ENCODE measurements around the gene SULT1C2. TPM values are rescaled to one million over a fixed set of nuclear protein-coding genes. Genes with fewer than 3 reads are reported as not detected.

Gene SULT1C2
- total and polyA plus RNA-seq, 10 of the 15 experiments (the other 5 are each of a cell fraction or from before 2014, with no cell fraction given), result 0.03 to 0.07 (median 0.04) TPM; not detected in 7

DNA sequence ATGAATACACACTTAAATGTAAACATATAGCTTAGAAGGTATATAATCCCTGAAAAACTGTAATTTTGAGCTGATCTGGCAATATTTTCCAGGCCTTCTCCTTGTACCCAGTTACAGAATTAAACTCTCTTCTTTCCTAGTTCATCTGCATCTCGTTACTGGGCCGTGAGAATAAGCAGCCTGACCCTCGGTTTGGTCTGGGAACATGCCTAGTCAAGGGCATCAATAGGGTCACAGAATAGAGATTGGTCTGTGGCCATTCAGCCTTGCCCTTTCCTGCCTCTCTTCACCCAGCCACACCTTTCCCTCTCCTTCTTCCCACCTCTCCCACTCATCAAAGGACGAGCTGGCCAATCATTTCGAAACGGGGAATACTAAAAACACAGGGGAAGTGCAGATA lies 27.3 kb downstream of the SULT1C2 start:
- no TSS peak for BruUV-seq (replicated peaks)
- Histone ChIP-seq H3K27me3 (replicated peaks in 1 of 2; ENCODE audit: control insufficient read depth in 2 of 2, insufficient read depth in 2 of 2, low read length in 1 of 2) (no peaks in the 10 kb centered on the region), H4K20me1 (ENCODE audit: control insufficient read depth, insufficient read depth) (no peaks in the 10 kb centered on the region), H3K79me2 (ENCODE audit: control insufficient read depth, insufficient read depth, low read length) (no peaks in the 10 kb centered on the region), H3K4me1 (ENCODE audit: control insufficient read depth, insufficient read depth, low read length) (no peaks in the 10 kb centered on the region), H3K9me3 (replicated peaks; ENCODE audit: control insufficient read depth, insufficient read depth, low read length) (no peaks in the 10 kb centered on the region; the same call in 2 of the 3 replicates), H3K27ac (ENCODE audit: control insufficient read depth, insufficient read depth) (no peak overlapping the region), H3K36me3 (ENCODE audit: control insufficient read depth in 2 of 2, insufficient read depth in 2 of 2, low read length in 1 of 2) (no peaks in the 10 kb centered on the region), H3K4me2 (ENCODE audit: control insufficient read depth, insufficient read depth) (no peak overlapping the region), H2AFZ (ENCODE audit: control insufficient read depth, low read depth, low read length) (no peak overlapping the region), H3K4me3 (no peak overlapping the region), H3K9ac (ENCODE audit: control insufficient read depth, insufficient read depth, low read length) (no peak overlapping the region)
- DNase-seq (ENCODE audit: low read depth, low spot score), result no peak
- no peak for FAIRE-seq
- RAD21 ChIA-PET (ENCODE audit: unreplicated experiment), result no interaction called here
- CTCF ChIA-PET, result no interaction called here
- in situ Hi-C loops (cut with MboI) (no loop called here), intact Hi-C loops (cut with micrococcal nuclease; ENCODE audit: unreplicated experiment) (no loop called here)
- ATAC-seq, result no peak
- TF ChIP-seq ZSCAN29 (IDR thresholded peaks at IDR 0.05) (no peak), SMC3 (IDR thresholded peaks at IDR 0.05; ENCODE audit: borderline replicate concordance, low read length) (no peak), MTA2 (IDR thresholded peaks at IDR 0.05; ENCODE audit: low read depth) (no peak), SP1 (IDR thresholded peaks at IDR 0.05; ENCODE audit: low read depth, low read length) (no peak), ASH2L (IDR thresholded peaks at IDR 0.05; ENCODE audit: borderline replicate concordance, low read depth) (no peak), PAX8 (IDR thresholded peaks at IDR 0.05) (no peak), NR2F1 (conservative IDR thresholded peaks at IDR 0.05) (no peak), SIX5 (IDR thresholded peaks at IDR 0.05; ENCODE audit: low read depth, low read length, severe bottlenecking) (no peak), ETV6 (conservative IDR thresholded peaks at IDR 0.05 in 1 of 2, IDR thresholded peaks at IDR 0.05 in 1 of 2; ENCODE audit: borderline replicate concordance in 1 of 2, low read depth in 1 of 2) (no peak)
- TF ChIP-seq, protein P1, sequence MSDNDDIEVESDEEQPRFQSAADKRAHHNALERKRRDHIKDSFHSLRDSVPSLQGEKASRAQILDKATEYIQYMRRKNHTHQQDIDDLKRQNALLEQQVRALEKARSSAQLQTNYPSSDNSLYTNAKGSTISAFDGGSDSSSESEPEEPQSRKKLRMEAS (IDR thresholded peaks at IDR 0.05; ENCODE audit: low read depth, low read length), result no peak
- POLR2A ChIA-PET, result no interaction called here
- SMC1A ChIA-PET (ENCODE audit: uncharacterized antibody, unreplicated experiment), result no interaction called here
- WGBS (ENCODE audit: insufficient coverage, insufficient replicate concordance, low lambda C conversion rate, missing lambda C conversion rate), result 14% methylated on average over 6 of the region's 6 CpGs
